Measurements from ENCODE around the gene SLC41A2. TPM values are rescaled to one million over a fixed set of nuclear protein-coding genes. Genes with fewer than 3 reads are reported as not detected.

Gene SLC41A2
- total and polyA plus RNA-seq, 2 of the 4 experiments (the other 2 are of a cell fraction) = 1.5 to 6.8 TPM

GRCh38 chr12:104991565-104992128 is 33.6 kb upstream of the SLC41A2 start:
- no peak overlapping the region for H3K9ac ChIP-seq (ENCODE audit: low read depth, low read length)
- intact Hi-C loops (cut with micrococcal nuclease) = no loop called here
- dilution Hi-C loops (cut with HindIII; ENCODE audit: low sequenced_read_pairs, unreplicated experiment) = no loop called here
- no CpG with 5 or more reads among the region's 3 CpGs for WGBS, 2 experiments (ENCODE audit: extremely low coverage in 2 of 2, insufficient read length in 1 of 2)
- POLR2A ChIA-PET (ENCODE audit: unreplicated experiment) = no interaction called here
- no peak overlapping the region for H3K56ac ChIP-seq (ENCODE audit: extremely low read depth, insufficient read depth, low read length)
- H3K79me1 ChIP-seq (ENCODE audit: low read depth in 1 of 2, low read length in 2 of 2) = peaks cover 17 to 20% of the 10 kb centered on the region in 2 experiments
- ATAC-seq (ENCODE audit: low read depth) (no peak), DNase-seq (no peak)
- H4K8ac ChIP-seq (ENCODE audit: low read depth in 2 of 2, low read length in 2 of 2) = no peak overlapping the region
- no peak overlapping the region for H2AK9ac ChIP-seq (replicated peaks; ENCODE audit: low read depth, low read length, poor library complexity)
- TF ChIP-seq ELK1 (IDR thresholded peaks at IDR 0.05; ENCODE audit: borderline replicate concordance, low read depth, low read length) (no peak), CTCF (conservative IDR thresholded peaks at IDR 0.05; ENCODE audit: low read depth, low read length) (no peak), MXI1 (IDR thresholded peaks at IDR 0.05; ENCODE audit: borderline replicate concordance, low read depth, low read length) (no peak), RFX5 (IDR thresholded peaks at IDR 0.05; ENCODE audit: low read depth, low read length) (no peak), CEBPB (IDR thresholded peaks at IDR 0.05; ENCODE audit: low read depth, low read length) (no peak), USF2 (IDR thresholded peaks at IDR 0.05; ENCODE audit: low read depth, low read length) (no peak), MAZ (IDR thresholded peaks at IDR 0.05; ENCODE audit: borderline replicate concordance, low read depth, low read length) (no peak), NFE2L2 (IDR thresholded peaks at IDR 0.05; ENCODE audit: low read depth, low read length) (no peak), SMC3 (IDR thresholded peaks at IDR 0.05; ENCODE audit: low read depth, low read length) (no peak), POLR2A (IDR thresholded peaks at IDR 0.05; ENCODE audit: low read depth, low read length) (no peak), FOS (IDR thresholded peaks at IDR 0.05; ENCODE audit: low read depth, low read length) (no peak), RCOR1 (IDR thresholded peaks at IDR 0.05; ENCODE audit: insufficient replicate concordance, low read length) (no peak), BHLHE40 (IDR thresholded peaks at IDR 0.05; ENCODE audit: low read depth, low read length) (no peak), CHD1 (IDR thresholded peaks at IDR 0.05; ENCODE audit: low read depth, low read length) (no peak), RAD21 (IDR thresholded peaks at IDR 0.05; ENCODE audit: low read length) (no peak), MAFK (IDR thresholded peaks at IDR 0.05; ENCODE audit: low read depth, low read length) (no peak)
- H3K27ac ChIP-seq (ENCODE audit: insufficient read depth, low read length) = no peak overlapping the region
- H2AFZ ChIP-seq (replicated peaks; ENCODE audit: low read length, poor library complexity) = no peak overlapping the region
- BruUV-seq (replicated peaks) = no TSS peak
- 0 out of 2 replicates have a peak, but pooled peaks cover 5% of the 10 kb centered on the region for H4K20me1 ChIP-seq (ENCODE audit: insufficient read depth, low read length)
- H3K4ac ChIP-seq (ENCODE audit: low read depth, low read length) = no peak overlapping the region
- H3K27me3 ChIP-seq (ENCODE audit: control insufficient read depth, insufficient read depth, low read length) = no peaks in the 10 kb centered on the region
- H2BK120ac ChIP-seq (ENCODE audit: low read depth, low read length) = no peak overlapping the region
- no peak overlapping the region for H3K4me2 ChIP-seq (ENCODE audit: low read depth, low read length)
- no peaks in the 10 kb centered on the region for H3K9me3 ChIP-seq (ENCODE audit: control insufficient read depth, insufficient read depth, low read length)
- no peak overlapping the region for H2BK5ac ChIP-seq (ENCODE audit: low read depth, low read length, poor library complexity, severe bottlenecking)
- no peak overlapping the region for H2BK20ac ChIP-seq (ENCODE audit: low read depth, low read length)
- in situ Hi-C loops (cut with MboI; ENCODE audit: low sequenced_read_pairs) = no loop called here
- H3K4me1 ChIP-seq (ENCODE audit: control insufficient read depth, insufficient read depth, low read length) = no peaks in the 10 kb centered on the region
- peaks cover 6% of the 10 kb centered on the region; the same call in 1 of the 2 replicates for H3K9me1 ChIP-seq (ENCODE audit: insufficient read depth, low read length)
- no peak overlapping the region for H3K4me3 ChIP-seq (ENCODE audit: insufficient read depth, low read depth, low read length)
- CTCF ChIA-PET = interaction anchor here (1.0 kb wide), 1 partner anchor 11 kb away, joined by 3 read pairs; no protein-coding TSS in a partner anchor
- H2AK5ac ChIP-seq (ENCODE audit: low read depth, low read length) = no peak overlapping the region
- no peak overlapping the region for H3K14ac ChIP-seq (replicated peaks; ENCODE audit: low read depth, low read length)
- H2BK15ac ChIP-seq (ENCODE audit: low read depth, low read length) = no peak overlapping the region
- no peak overlapping the region for H4K91ac ChIP-seq (ENCODE audit: insufficient read depth, low read depth, low read length)
- no peak overlapping the region for H4K5ac ChIP-seq (ENCODE audit: low read depth, low read length)
- peaks cover 20% of the 10 kb centered on the region for H3K36me3 ChIP-seq (ENCODE audit: control insufficient read depth, insufficient read depth, low read length)
- H3K18ac ChIP-seq (ENCODE audit: low read depth, low read length) = no peak overlapping the region
- no peak overlapping the region for H3K23ac ChIP-seq (ENCODE audit: low read depth, low read length)
